Keratinocyte (primary cell): ENCODE results near the gene G3BP1. TPM values are rescaled to one million over a fixed set of nuclear protein-coding genes. Genes with fewer than 3 reads are reported as not detected.

Source experiments
- DNase-seq: peaks from one replicate; pipeline ENCODE4 v3.0.0-alpha.2; 2011; ENCODE audit warnings: low read depth, missing footprints, low spot score
- FAIRE-seq: peaks from 2 replicates; lab custom pipeline; 2011; peaks lifted over from hg19 to GRCh38; lab: Jason Lieb, UNC
- H2AFZ ChIP-seq: 2 replicates; pipeline ENCODE4 v1.6.0; 2012; ENCODE audit warnings: low read length, control low read depth, inconsistent platforms; ENCODE audit not compliant: control insufficient read depth
- H3K27ac ChIP-seq: 2 replicates; pipeline ENCODE4 v1.5.1; 2011; ENCODE audit warnings: low read length; ENCODE audit not compliant: control insufficient read depth, insufficient read depth
- H3K27me3 ChIP-seq: 3 replicates; pipeline ENCODE4 v1.6.0; 2011; ENCODE audit warnings: low read length; ENCODE audit not compliant: control insufficient read depth, insufficient read depth; ENCODE audit errors: extremely low read depth
- H3K36me3 ChIP-seq, 2 experiments: 2 replicates in 1 of 2; 3 replicates in 1 of 2; pipeline ENCODE4 v1.5.1; 2011; ENCODE audit warnings: low read length in 2 of 2, mild to moderate bottlenecking in 1 of 2; ENCODE audit not compliant: control insufficient read depth in 2 of 2, insufficient read depth in 2 of 2; ENCODE audit errors: extremely low read depth in 1 of 2
- H3K4me1 ChIP-seq: 3 replicates; pipeline ENCODE4 v1.5.1; 2011; ENCODE audit warnings: low read length; ENCODE audit not compliant: control insufficient read depth, insufficient read depth; ENCODE audit errors: extremely low read depth
- H3K4me2 ChIP-seq: 3 replicates; pipeline ENCODE4 v1.6.0; 2011; ENCODE audit warnings: low read depth, low read length; ENCODE audit not compliant: control insufficient read depth, insufficient read depth; ENCODE audit errors: extremely low read depth
- H3K4me3 ChIP-seq, 3 experiments: fragments of 200-600 bp in 1 of 3; sonication (generic) in 1 of 3; 2 replicates in 2 of 3; 3 replicates in 1 of 3; pipeline ENCODE4 v1.5.1; 2011 to 2016; ENCODE audit warnings: low read length in 3 of 3, mild to moderate bottlenecking in 3 of 3, control low read depth in 2 of 3, inconsistent platforms in 1 of 3, low read depth in 1 of 3, mixed read lengths in 1 of 3, mixed run types in 1 of 3, moderate library complexity in 1 of 3; ENCODE audit not compliant: control insufficient read depth in 2 of 3, insufficient read depth in 2 of 3; ENCODE audit errors: extremely low read depth in 1 of 3
- H3K79me2 ChIP-seq: 2 replicates; pipeline ENCODE4 v1.6.0; 2012; ENCODE audit warnings: low read length; ENCODE audit not compliant: control insufficient read depth, insufficient read depth
- H3K9ac ChIP-seq: 3 replicates; pipeline ENCODE4 v1.6.0; 2011; ENCODE audit warnings: low read length; ENCODE audit not compliant: control insufficient read depth, insufficient read depth; ENCODE audit errors: extremely low read depth
- H3K9me1 ChIP-seq: 3 replicates; pipeline ENCODE4 v1.6.0; 2011; ENCODE audit warnings: low read length; ENCODE audit not compliant: control insufficient read depth, insufficient read depth; ENCODE audit errors: extremely low read depth
- H3K9me3 ChIP-seq: 2 replicates; pipeline ENCODE4 v1.5.1; 2012; ENCODE audit warnings: low read depth, low read length; ENCODE audit not compliant: control insufficient read depth
- H4K20me1 ChIP-seq: 3 replicates; pipeline ENCODE4 v1.6.0; 2011; ENCODE audit warnings: low read length; ENCODE audit not compliant: control insufficient read depth, insufficient read depth; ENCODE audit errors: extremely low read depth
- EZH2 ChIP-seq: IDR thresholded peaks from one replicate; pipeline ENCODE4 v1.6.1; 2012; ENCODE audit warnings: inconsistent platforms, mild to moderate bottlenecking, low read length, moderate library complexity
- dilution Hi-C: fragments of 300-500 bp; cut with MboI; formaldehyde crosslinking; loops from one replicate; pipeline ENCODE4 v1.7.0; 2020; ENCODE audit warnings: low sequenced_read_pairs; ENCODE audit not compliant: extremely low pct_ligation_motif_present
- polyA plus RNA-seq, 5 experiments: library from polyadenylated mRNA; depleted of rRNA in 3 of 5; stranded (reverse) in 3 of 5; stranded (forward) in 1 of 5; unstranded in 1 of 5; fragments of >200 nt; gene quantifications; 1 replicate in 1 of 5; 2 replicates in 3 of 5; 3 replicates in 1 of 5; pipeline versions ENCODE4 v1.2.1 to v1.2.3, GENCODE V29; 2011 to 2012; ENCODE audit warnings: missing spikeins in 2 of 5, low read depth in 1 of 5, low replicate concordance in 1 of 5
- TF ChIP-seq, protein P1 (sequence below), 3 experiments: IDR thresholded peaks in 1 of 3; conservative IDR thresholded peaks in 1 of 3; optimal IDR thresholded peaks in 1 of 3; 2 replicates in 2 of 3; 3 replicates in 1 of 3; pipeline versions ENCODE3 to v1.5.1; 2011; ENCODE audit warnings: low read length in 3 of 3, mild to moderate bottlenecking in 3 of 3, moderate library complexity in 2 of 3, control low read depth in 1 of 3, inconsistent platforms in 1 of 3; ENCODE audit not compliant: insufficient read depth in 2 of 3; ENCODE audit errors: extremely low read depth in 1 of 3

Gene G3BP1
- polyA plus RNA-seq, 1 donor (not counting 4 experiments of a cell fraction or from before 2014, with no cell fraction given), result 137 TPM

GRCh38 chr5:151820271-151820670 lies 48.5 kb downstream of the G3BP1 start:
- Histone ChIP-seq H3K79me2 (no peaks in the 10 kb centered on the region), H3K4me2 (no peak overlapping the region), H3K9me3 (no peaks in the 10 kb centered on the region), H3K9me1 (peaks cover 3% of the 10 kb centered on the region), H3K9ac (no peak overlapping the region), H3K36me3 (peaks cover 0 to 2% of the 10 kb centered on the region in 2 experiments), H3K27me3 (no peaks in the 10 kb centered on the region), H3K27ac (no peak overlapping the region), H3K4me3 (no peak overlapping the region), H2AFZ (no peak overlapping the region), H4K20me1 (no peaks in the 10 kb centered on the region), H3K4me1 (peaks cover 11% of the 10 kb centered on the region)
- TF ChIP-seq, protein P1, sequence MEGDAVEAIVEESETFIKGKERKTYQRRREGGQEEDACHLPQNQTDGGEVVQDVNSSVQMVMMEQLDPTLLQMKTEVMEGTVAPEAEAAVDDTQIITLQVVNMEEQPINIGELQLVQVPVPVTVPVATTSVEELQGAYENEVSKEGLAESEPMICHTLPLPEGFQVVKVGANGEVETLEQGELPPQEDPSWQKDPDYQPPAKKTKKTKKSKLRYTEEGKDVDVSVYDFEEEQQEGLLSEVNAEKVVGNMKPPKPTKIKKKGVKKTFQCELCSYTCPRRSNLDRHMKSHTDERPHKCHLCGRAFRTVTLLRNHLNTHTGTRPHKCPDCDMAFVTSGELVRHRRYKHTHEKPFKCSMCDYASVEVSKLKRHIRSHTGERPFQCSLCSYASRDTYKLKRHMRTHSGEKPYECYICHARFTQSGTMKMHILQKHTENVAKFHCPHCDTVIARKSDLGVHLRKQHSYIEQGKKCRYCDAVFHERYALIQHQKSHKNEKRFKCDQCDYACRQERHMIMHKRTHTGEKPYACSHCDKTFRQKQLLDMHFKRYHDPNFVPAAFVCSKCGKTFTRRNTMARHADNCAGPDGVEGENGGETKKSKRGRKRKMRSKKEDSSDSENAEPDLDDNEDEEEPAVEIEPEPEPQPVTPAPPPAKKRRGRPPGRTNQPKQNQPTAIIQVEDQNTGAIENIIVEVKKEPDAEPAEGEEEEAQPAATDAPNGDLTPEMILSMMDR (optimal IDR thresholded peaks at IDR 0.05 in 1 of 3, IDR thresholded peaks at IDR 0.05 in 1 of 3, conservative IDR thresholded peaks at IDR 0.05 in 1 of 3; ENCODE audit: extremely low read depth in 1 of 3, insufficient read depth in 2 of 3, low read length in 3 of 3), result no peak
- no peak for TF ChIP-seq EZH2
- dilution Hi-C loops, result no loop called here
- no peak for FAIRE-seq
- no peak for DNase-seq

- peaks cover 3 to 5% of the 10 kb centered on the region in 2 experiments for H3K36me3 ChIP-seq
- H3K9me1 ChIP-seq, result peaks cover 3% of the 10 kb centered on the region
- H4K20me1 ChIP-seq, result peaks cover 4% of the 10 kb centered on the region
- no peak overlapping the region for H3K4me3 ChIP-seq
- H3K4me1 ChIP-seq, result peaks cover 11% of the 10 kb centered on the region
- no peak for TF ChIP-seq EZH2
- TF ChIP-seq, protein P1 (optimal IDR thresholded peaks at IDR 0.05 in 1 of 3, IDR thresholded peaks at IDR 0.05 in 1 of 3, conservative IDR thresholded peaks at IDR 0.05 in 1 of 3; ENCODE audit: extremely low read depth in 1 of 3, insufficient read depth in 2 of 3, low read length in 3 of 3), result no peak
- H3K27me3 ChIP-seq, result no peaks in the 10 kb centered on the region
- no peak overlapping the region for H2AFZ ChIP-seq
- no peak for DNase-seq
- no peak overlapping the region for H3K4me2 ChIP-seq
- H3K9ac ChIP-seq, result no peak overlapping the region
- no peaks in the 10 kb centered on the region for H3K9me3 ChIP-seq
- no peak overlapping the region for H3K27ac ChIP-seq
- no peaks in the 10 kb centered on the region for H3K79me2 ChIP-seq
- dilution Hi-C loops, result no loop called here
- FAIRE-seq, result no peak
These were observed 49.1 kb downstream of the G3BP1 start for GRCh38 chr5:151820903-151821302.
